ENCODE measurements around the gene GNB1L.

The GNB1L gene

GRCh38 chr22:19826619-19826950, 28.1 kb downstream of the GNB1L start:
- DNase-seq (ENCODE audit: extremely low read depth in 1 of 2, low read depth in 1 of 2), result no peak

GRCh38 chr22:19825904-19826618, 28.6 kb downstream of the GNB1L start:
- DNase-seq (ENCODE audit: extremely low read depth in 1 of 2, low read depth in 1 of 2), result no peak

- DNase-seq (ENCODE audit: extremely low read depth in 1 of 2, low read depth in 1 of 2), result no peak
These were observed 29.7 kb downstream of the GNB1L start for GRCh38 chr22:19824926-19825339.

- no peak for DNase-seq (ENCODE audit: extremely low read depth in 1 of 2, low read depth in 1 of 2)
These were observed 30.3 kb downstream of the GNB1L start for GRCh38 chr22:19824212-19824925.

- no peak for DNase-seq (ENCODE audit: extremely low read depth in 1 of 2, low read depth in 1 of 2)
These were observed 30.8 kb downstream of the GNB1L start for GRCh38 chr22:19823902-19824211.

- no peak for DNase-seq (ENCODE audit: extremely low read depth in 1 of 2, low read depth in 1 of 2)
These were observed 31.3 kb downstream of the GNB1L start for GRCh38 chr22:19823191-19823901.

- DNase-seq (ENCODE audit: extremely low read depth in 1 of 2, low read depth in 1 of 2), result no peak
These were observed 32.2 kb downstream of the GNB1L start for GRCh38 chr22:19822301-19823117.

GRCh38 chr22:19821523-19822300, 33.0 kb downstream of the GNB1L start:
- DNase-seq (ENCODE audit: extremely low read depth in 1 of 2, low read depth in 1 of 2), result no peak

GRCh38 chr22:19820880-19821522, 33.7 kb downstream of the GNB1L start:
- DNase-seq (ENCODE audit: extremely low read depth in 1 of 2, low read depth in 1 of 2), result no peak

- DNase-seq (ENCODE audit: extremely low read depth in 1 of 2, low read depth in 1 of 2), result no peak
These were observed 34.5 kb downstream of the GNB1L start for GRCh38 chr22:19819911-19820879.

- no peak for DNase-seq (ENCODE audit: extremely low read depth in 1 of 2, low read depth in 1 of 2)
These were observed 35.3 kb downstream of the GNB1L start for GRCh38 chr22:19819208-19819910.

- no peak for DNase-seq (ENCODE audit: extremely low read depth in 1 of 2, low read depth in 1 of 2)
These were observed 36.1 kb downstream of the GNB1L start for GRCh38 chr22:19818324-19819207.

GRCh38 chr22:19816372-19817119, 38.1 kb downstream of the GNB1L start:
- no peak for DNase-seq (ENCODE audit: extremely low read depth in 1 of 2, low read depth in 1 of 2)

GRCh38 chr22:19815823-19816290, 38.8 kb downstream of the GNB1L start:
- no peak for DNase-seq (ENCODE audit: extremely low read depth in 1 of 2, low read depth in 1 of 2)

GRCh38 chr22:19815093-19815822, 39.4 kb downstream of the GNB1L start:
- no peak for DNase-seq (ENCODE audit: extremely low read depth in 1 of 2, low read depth in 1 of 2)

- no peak for DNase-seq (ENCODE audit: extremely low read depth in 1 of 2, low read depth in 1 of 2)
These were observed 40.2 kb downstream of the GNB1L start for GRCh38 chr22:19814428-19814827.

Measured in activated CD8-positive, alpha-beta memory T cell treated with anti-CD3 and anti-CD28 coated beads for 1 hour (primary cell).